Chondrocyte (in vitro differentiated cells): ENCODE data around the gene ZNF580. TPM values are rescaled to one million over a fixed set of nuclear protein-coding genes. Genes with fewer than 3 reads are reported as not detected.

ENCODE experiments used
- DNase-seq: peaks from one replicate; pipeline ENCODE4 v3.0.0; 2021; ENCODE audit warnings: mixed read lengths, low spot score
- H3K27ac Mint-ChIP-seq: one replicate; pipeline ENCODE4 v1.8.0; 2021; ENCODE audit warnings: mild to moderate bottlenecking, moderate library complexity, mixed read lengths; ENCODE audit not compliant: unreplicated experiment
- H3K27me3 Mint-ChIP-seq: 2 replicates; pipeline ENCODE4 v1.8.0; 2021; ENCODE audit warnings: low read depth, mixed read lengths
- H3K36me3 Mint-ChIP-seq: 2 replicates; pipeline ENCODE4 v1.8.0; 2021; ENCODE audit warnings: low read depth, mixed read lengths
- H3K4me1 Mint-ChIP-seq: 2 replicates; pipeline ENCODE4 v1.8.0; 2021; ENCODE audit warnings: low read depth, mild to moderate bottlenecking, mixed read lengths
- H3K4me3 Mint-ChIP-seq: one replicate; pipeline ENCODE4 v1.8.0; 2021; ENCODE audit warnings: mild to moderate bottlenecking, moderate library complexity, mixed read lengths; ENCODE audit not compliant: unreplicated experiment
- H3K9me3 Mint-ChIP-seq: 2 replicates; pipeline ENCODE4 v1.8.0; 2021; ENCODE audit warnings: low read depth, mixed read lengths
- total RNA-seq: library from RNA; stranded (reverse); gene quantifications from 3 replicates; pipeline ENCODE4 v1.2.1, GENCODE V29; 2021
- TF ChIP-seq, protein P1 (sequence below): fragments of 200-600 bp; sonication (generic); IDR thresholded peaks from 2 replicates; pipeline ENCODE4 v1.5.0; 2021; ENCODE audit warnings: antibody characterized with exemption, mild to moderate bottlenecking, moderate library complexity

ZNF580 gene
- total RNA-seq, 1 donor from 2014 or later: 45.0 TPM

DNA sequence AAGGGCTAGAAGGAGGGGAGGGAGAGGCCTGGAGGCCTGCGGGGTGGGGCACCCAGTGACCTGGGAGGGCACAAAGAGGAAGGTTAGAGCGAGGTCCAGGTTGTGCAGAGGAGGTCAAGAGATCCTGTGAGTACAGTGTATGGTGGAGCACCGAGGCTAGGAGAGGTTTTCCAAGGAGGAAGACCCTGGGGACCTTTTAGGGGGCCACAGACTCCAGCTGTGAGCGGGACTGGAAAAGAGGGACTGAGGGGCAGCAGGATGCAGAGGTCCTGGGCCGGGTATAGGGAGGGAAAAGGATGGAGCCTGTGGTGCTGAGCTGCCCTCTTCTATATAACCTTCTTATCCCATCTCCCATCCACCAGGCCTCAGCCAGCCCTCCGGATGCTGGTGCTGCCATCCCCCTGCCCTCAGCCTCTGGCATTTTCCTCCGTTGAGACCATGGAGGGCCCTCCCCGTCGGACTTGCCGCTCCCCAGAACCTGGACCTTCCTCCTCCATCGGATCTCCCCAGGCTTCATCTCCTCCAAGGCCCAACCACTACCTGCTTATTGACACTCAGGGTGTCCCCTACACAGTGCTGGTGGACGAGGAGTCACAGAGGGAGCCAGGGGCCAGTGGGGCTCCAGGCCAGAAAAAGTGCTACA lies 3.5 kb downstream of the ZNF580 start:
- TF ChIP-seq, protein P1, sequence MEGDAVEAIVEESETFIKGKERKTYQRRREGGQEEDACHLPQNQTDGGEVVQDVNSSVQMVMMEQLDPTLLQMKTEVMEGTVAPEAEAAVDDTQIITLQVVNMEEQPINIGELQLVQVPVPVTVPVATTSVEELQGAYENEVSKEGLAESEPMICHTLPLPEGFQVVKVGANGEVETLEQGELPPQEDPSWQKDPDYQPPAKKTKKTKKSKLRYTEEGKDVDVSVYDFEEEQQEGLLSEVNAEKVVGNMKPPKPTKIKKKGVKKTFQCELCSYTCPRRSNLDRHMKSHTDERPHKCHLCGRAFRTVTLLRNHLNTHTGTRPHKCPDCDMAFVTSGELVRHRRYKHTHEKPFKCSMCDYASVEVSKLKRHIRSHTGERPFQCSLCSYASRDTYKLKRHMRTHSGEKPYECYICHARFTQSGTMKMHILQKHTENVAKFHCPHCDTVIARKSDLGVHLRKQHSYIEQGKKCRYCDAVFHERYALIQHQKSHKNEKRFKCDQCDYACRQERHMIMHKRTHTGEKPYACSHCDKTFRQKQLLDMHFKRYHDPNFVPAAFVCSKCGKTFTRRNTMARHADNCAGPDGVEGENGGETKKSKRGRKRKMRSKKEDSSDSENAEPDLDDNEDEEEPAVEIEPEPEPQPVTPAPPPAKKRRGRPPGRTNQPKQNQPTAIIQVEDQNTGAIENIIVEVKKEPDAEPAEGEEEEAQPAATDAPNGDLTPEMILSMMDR: no peak
- H3K27ac Mint-ChIP-seq: peak overlapping the region; percentile 90

DNA sequence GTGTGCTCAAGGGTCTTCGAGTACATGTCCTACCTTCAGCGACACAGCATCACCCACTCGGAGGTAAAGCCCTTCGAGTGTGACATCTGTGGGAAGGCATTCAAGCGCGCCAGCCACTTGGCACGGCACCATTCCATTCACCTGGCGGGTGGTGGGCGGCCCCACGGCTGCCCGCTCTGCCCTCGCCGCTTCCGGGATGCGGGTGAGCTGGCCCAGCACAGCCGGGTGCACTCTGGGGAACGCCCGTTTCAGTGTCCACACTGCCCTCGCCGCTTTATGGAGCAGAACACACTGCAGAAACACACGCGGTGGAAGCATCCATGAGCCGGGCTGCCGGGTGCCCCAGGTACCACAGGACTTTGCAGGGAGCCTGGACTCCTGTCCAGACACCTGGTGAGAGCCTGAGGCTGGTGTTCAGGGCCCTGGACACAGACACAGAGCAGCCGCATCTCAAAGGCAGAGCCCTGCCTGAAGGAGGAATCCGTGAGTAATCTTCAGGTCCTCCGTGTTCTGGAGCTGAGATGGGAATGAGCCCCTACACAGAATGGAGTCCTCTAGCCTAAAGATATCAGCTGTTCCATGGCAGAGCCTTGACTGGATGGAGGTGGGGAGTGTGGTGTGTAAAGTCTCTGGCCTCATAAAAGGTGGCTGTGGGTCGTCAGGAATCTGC lies 4.2 kb downstream of the ZNF580 start:
- Mint-ChIP-seq H3K9me3 (no peaks in the 10 kb centered on the region), H3K27ac (peak overlapping the region; percentile 90), H3K27me3 (no peaks in the 10 kb centered on the region), H3K4me1 (peaks cover 58% of the 10 kb centered on the region), H3K4me3 (peak overlapping the region; percentile 84), H3K36me3 (peaks cover 5% of the 10 kb centered on the region)
- DNase-seq: no peak
- TF ChIP-seq, protein P1: no peak

More for the DNA sequence above, 3.5 kb downstream of the ZNF580 start:
- peaks cover 5% of the 10 kb centered on the region for H3K36me3 Mint-ChIP-seq
- H3K9me3 Mint-ChIP-seq: no peaks in the 10 kb centered on the region
- H3K4me1 Mint-ChIP-seq: peaks cover 58% of the 10 kb centered on the region
- peak overlapping the region; percentile 84 for H3K4me3 Mint-ChIP-seq
- H3K27me3 Mint-ChIP-seq: no peaks in the 10 kb centered on the region
- DNase-seq: no peak

DNA sequence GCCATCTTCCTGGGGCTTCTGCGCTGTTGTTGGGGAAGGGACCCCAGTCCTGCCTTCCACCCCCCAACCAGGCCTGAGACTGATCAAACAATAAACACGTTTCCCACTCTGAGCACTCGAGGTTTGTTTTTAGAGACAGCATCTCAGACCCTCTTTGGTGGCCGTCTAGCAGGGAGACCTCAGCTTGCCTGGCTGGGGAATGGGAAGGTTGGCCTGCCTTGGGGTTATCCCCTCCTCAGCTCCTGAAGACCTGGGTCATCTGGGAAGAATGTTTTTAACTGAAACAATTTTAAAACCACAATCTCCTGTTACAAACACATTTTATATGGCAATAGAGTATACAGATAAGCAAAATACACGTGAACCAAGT lies 4.7 kb downstream of the ZNF580 start:
- H3K4me3 Mint-ChIP-seq: peak overlapping the region; percentile 4
- H3K27me3 Mint-ChIP-seq: no peaks in the 10 kb centered on the region
- TF ChIP-seq, protein P1: no peak
- peaks cover 5% of the 10 kb centered on the region for H3K36me3 Mint-ChIP-seq
- peaks cover 58% of the 10 kb centered on the region for H3K4me1 Mint-ChIP-seq
- no peak for DNase-seq
- H3K9me3 Mint-ChIP-seq: no peaks in the 10 kb centered on the region
- no peak overlapping the region for H3K27ac Mint-ChIP-seq

DNA sequence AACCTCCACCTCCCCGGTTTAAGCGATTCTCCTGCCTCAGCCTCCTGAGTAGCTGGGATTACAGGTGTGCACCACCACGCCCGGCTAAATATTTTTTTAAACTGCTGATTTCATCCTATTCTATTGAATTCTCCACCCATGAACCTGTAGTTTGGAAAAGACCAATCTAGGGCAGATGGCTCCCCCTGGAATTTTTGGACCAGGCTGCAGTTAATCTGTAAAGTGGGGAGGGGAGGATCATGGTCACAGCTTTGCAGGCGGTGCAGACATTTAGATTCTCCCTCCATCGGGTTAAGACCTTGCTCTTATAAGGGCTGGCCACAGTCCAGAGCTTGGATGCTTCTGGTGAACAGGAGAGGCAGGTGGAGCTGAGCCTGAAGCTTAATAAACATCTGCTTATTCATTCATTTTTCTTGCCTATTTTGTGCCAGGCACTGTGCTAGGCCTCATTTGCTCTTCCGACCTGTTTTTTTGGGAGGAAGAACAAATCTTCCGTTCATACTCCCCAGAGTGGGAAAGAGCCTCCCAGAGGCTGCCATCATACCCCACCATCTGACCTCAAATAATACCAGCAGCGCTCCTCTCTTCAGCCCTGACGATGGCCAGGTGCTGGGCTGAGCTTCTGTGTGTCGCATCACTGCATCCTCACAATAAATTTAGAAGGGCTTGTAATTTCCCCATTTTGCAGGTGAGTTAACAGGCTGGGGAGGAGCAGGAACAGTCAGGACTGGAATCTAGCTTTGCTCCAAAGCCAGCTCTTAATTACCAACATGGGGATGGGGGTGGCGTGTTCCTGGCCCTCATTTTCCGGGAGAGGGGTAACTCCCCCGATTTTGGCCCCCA lies 6.3 kb downstream of the ZNF580 start:
- TF ChIP-seq, protein P1: no peak
- peak overlapping the region; percentile 79 for H3K27ac Mint-ChIP-seq
- H3K4me3 Mint-ChIP-seq: peak overlapping the region; percentile 82
- peaks cover 58% of the 10 kb centered on the region for H3K4me1 Mint-ChIP-seq
- H3K36me3 Mint-ChIP-seq: peaks cover 8% of the 10 kb centered on the region
- H3K27me3 Mint-ChIP-seq: no peaks in the 10 kb centered on the region
- no peaks in the 10 kb centered on the region for H3K9me3 Mint-ChIP-seq
- no peak for DNase-seq
